ENCODE measurements around the gene TRPM3. TPM values are rescaled to one million over a fixed set of nuclear protein-coding genes. Genes with fewer than 3 reads are reported as not detected.

Gene TRPM3
- total RNA-seq, 1 donor from 2014 or later: 0.15 TPM

GRCh38 chr9:70835323-70835722, 286.1 kb downstream of the TRPM3 start:
- Histone ChIP-seq H3K36me3 (no peaks in the 10 kb centered on the region), H3K4me1 (no peaks in the 10 kb centered on the region), H3K4me3 (no peak overlapping the region), H3K27ac (no peak overlapping the region), H3K9me3 (no peaks in the 10 kb centered on the region), H3K27me3 (ENCODE audit: low read depth) (no peaks in the 10 kb centered on the region)
- intact Hi-C loops (cut with DNase I): no loop called here
- TF ChIP-seq, protein P1, sequence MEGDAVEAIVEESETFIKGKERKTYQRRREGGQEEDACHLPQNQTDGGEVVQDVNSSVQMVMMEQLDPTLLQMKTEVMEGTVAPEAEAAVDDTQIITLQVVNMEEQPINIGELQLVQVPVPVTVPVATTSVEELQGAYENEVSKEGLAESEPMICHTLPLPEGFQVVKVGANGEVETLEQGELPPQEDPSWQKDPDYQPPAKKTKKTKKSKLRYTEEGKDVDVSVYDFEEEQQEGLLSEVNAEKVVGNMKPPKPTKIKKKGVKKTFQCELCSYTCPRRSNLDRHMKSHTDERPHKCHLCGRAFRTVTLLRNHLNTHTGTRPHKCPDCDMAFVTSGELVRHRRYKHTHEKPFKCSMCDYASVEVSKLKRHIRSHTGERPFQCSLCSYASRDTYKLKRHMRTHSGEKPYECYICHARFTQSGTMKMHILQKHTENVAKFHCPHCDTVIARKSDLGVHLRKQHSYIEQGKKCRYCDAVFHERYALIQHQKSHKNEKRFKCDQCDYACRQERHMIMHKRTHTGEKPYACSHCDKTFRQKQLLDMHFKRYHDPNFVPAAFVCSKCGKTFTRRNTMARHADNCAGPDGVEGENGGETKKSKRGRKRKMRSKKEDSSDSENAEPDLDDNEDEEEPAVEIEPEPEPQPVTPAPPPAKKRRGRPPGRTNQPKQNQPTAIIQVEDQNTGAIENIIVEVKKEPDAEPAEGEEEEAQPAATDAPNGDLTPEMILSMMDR (IDR thresholded peaks at IDR 0.05): no peak
- ATAC-seq (no peak), DNase-seq (no peak)

GRCh38 chr9:70832492-70832891, 288.9 kb downstream of the TRPM3 start:
- no peaks in the 10 kb centered on the region for H3K4me1 ChIP-seq
- H3K9me3 ChIP-seq: no peaks in the 10 kb centered on the region
- intact Hi-C loops (cut with DNase I): no loop called here
- no peaks in the 10 kb centered on the region for H3K27me3 ChIP-seq (ENCODE audit: low read depth)
- TF ChIP-seq, protein P1 (IDR thresholded peaks at IDR 0.05): no peak
- no peak overlapping the region for H3K27ac ChIP-seq
- no peak for DNase-seq
- no peak overlapping the region for H3K4me3 ChIP-seq
- ATAC-seq: no peak
- H3K36me3 ChIP-seq: no peaks in the 10 kb centered on the region

- H3K4me1 ChIP-seq: no peaks in the 10 kb centered on the region
- no peak overlapping the region for H3K4me3 ChIP-seq
- no peaks in the 10 kb centered on the region for H3K9me3 ChIP-seq
- DNase-seq: no peak
- no peak for ATAC-seq
- no peak overlapping the region for H3K27ac ChIP-seq
- no peaks in the 10 kb centered on the region for H3K36me3 ChIP-seq
- intact Hi-C loops (cut with DNase I): no loop called here
- TF ChIP-seq, protein P1 (IDR thresholded peaks at IDR 0.05): no peak
- H3K27me3 ChIP-seq (ENCODE audit: low read depth): no peaks in the 10 kb centered on the region
Measured at GRCh38 chr9:70830618-70831017, 290.8 kb downstream of the TRPM3 start.

GRCh38 chr9:70829591-70830265, 291.7 kb downstream of the TRPM3 start:
- TF ChIP-seq, protein P1 (IDR thresholded peaks at IDR 0.05): no peak
- Histone ChIP-seq H3K27ac (no peak overlapping the region), H3K27me3 (ENCODE audit: low read depth) (no peaks in the 10 kb centered on the region), H3K36me3 (no peaks in the 10 kb centered on the region), H3K4me1 (no peaks in the 10 kb centered on the region), H3K4me3 (no peak overlapping the region), H3K9me3 (no peaks in the 10 kb centered on the region)
- intact Hi-C loops (cut with DNase I): no loop called here
- no peak for DNase-seq
- ATAC-seq: no peak

DNA sequence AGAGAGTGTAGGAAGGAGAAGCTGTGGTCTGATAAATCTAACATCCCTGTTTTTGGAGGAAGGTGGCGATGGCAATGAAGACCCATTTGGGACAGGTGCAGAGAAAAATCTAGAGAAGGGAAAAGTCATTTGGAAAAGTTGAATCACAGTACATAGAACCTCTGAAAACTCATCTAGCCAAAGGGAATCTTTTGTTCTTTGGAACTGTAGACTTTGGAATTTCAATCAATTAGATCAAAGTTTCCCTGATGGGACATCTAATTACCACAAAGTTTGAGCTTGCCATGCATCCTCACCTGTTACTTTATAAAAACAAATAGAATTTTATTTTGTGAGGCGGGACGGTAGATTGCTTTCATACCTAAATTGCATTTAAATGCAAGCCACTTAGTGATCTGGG, 294.9 kb downstream of the TRPM3 start:
- intact Hi-C loops (cut with DNase I): no loop called here
- no peak for ATAC-seq

More for the DNA sequence above, 294.9 kb downstream of the TRPM3 start:
- no peak overlapping the region for H3K4me3 ChIP-seq
- H3K36me3 ChIP-seq: no peaks in the 10 kb centered on the region
- H3K27me3 ChIP-seq (ENCODE audit: low read depth): no peaks in the 10 kb centered on the region
- DNase-seq: no peak
- TF ChIP-seq, protein P1 (IDR thresholded peaks at IDR 0.05): no peak
- H3K4me1 ChIP-seq: no peaks in the 10 kb centered on the region
- no peaks in the 10 kb centered on the region for H3K9me3 ChIP-seq
- H3K27ac ChIP-seq: no peak overlapping the region
